ENCODE measurements around the gene RAB27B. TPM values are rescaled to one million over a fixed set of nuclear protein-coding genes. Genes with fewer than 3 reads are reported as not detected.

Gene RAB27B
- total RNA-seq, 1 donor from 2014 or later: 0.44 TPM

DNA sequence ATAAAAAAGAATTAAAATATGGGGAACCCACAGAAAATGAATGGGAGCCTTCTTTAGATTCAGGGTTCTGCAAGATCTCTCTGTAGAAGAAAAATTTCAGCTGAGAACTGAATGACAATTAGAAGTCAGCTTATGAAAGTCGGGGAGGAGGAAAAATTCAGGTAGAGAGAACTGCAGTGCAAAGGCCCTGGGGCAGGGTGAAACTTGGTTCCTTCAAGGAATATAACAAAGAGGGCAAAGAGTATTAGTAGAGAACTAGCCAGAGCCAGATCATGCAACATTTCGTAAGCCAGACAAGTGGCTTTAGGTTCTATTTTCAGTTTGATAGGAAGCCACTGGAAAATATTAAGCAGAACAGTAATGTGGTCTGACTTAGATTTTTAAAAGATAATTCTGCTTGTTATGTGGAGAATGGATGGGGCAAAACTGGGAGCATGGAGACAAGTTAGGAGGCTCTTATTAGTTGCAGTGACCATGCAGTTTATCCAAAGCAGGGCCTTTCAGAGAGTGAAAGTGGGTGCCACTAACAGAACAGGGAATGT, 27.9 kb downstream of the RAB27B start:
- no peak for DNase-seq (ENCODE audit: low read depth, low spot score)
- TF ChIP-seq CTCF (conservative IDR thresholded peaks at IDR 0.05): no peak
- no peak overlapping the region for H3K27ac Mint-ChIP-seq (ENCODE audit: unreplicated experiment)
- H3K4me3 Mint-ChIP-seq: no peak overlapping the region
- H3K27me3 Mint-ChIP-seq (ENCODE audit: low read depth): no peaks in the 10 kb centered on the region
- H3K36me3 Mint-ChIP-seq (ENCODE audit: low read depth): no peaks in the 10 kb centered on the region
- H3K4me1 Mint-ChIP-seq: no peaks in the 10 kb centered on the region
- H3K9me3 Mint-ChIP-seq: peaks cover 3% of the 10 kb centered on the region

DNA sequence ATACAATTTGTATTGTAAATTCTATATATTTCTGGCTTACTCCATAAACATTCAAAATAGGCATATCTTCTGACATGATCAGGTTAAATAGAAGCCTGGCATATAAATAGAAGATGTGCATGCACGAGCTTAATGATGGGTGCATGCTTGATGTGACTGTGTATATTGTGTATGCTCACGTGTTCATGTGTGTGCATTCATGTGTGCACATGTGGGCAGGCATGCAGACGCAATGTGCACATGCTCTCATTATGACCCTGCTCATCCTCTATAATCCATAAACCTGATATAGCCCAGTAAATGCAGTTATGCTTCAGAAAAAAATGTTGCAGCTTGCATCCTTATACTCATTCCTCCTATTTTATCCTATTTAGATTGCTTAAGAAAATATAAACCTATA, 29.2 kb downstream of the RAB27B start:
- no peaks in the 10 kb centered on the region for H3K36me3 Mint-ChIP-seq (ENCODE audit: low read depth)

DNA sequence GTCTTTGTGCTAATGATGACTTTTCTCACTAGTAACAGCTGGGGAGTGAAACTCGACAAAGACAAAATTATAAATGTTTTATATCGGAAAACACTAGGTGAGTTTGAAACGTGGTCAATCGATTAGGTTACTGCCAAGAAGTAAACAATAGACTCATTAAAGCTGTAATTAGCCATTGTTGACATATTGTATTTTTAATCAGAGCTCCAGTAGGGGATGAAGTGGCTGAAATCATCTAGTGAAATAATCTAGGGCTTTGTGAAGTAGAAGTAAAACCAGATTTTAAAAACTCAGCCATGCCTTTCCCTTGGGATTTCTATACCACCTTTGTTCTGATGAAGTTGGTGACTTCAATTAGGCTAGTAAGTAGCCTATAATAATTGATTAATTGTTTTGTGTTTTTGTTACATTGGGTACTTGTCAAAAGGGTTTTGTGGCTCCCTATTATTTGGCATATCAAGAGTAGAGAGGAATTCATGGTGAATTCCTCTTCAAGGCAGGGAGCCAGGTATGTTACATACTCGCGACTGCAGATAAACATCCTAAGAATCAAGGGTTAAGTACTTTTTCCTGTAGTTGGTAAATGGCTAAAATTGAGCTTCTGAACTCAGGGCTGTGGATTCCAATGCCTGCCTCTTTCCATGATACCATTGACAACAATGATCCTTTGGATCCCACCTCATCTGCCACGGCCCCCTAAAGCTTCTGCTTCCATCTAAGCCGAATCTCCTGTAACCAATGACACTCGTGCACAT, 31.6 kb downstream of the RAB27B start:
- Mint-ChIP-seq H3K4me1 (peaks cover 10% of the 10 kb centered on the region), H3K9me3 (no peaks in the 10 kb centered on the region), H3K4me3 (no peak overlapping the region), H3K27me3 (ENCODE audit: low read depth) (no peaks in the 10 kb centered on the region), H3K27ac (ENCODE audit: unreplicated experiment) (no peak overlapping the region), H3K36me3 (ENCODE audit: low read depth) (no peaks in the 10 kb centered on the region)
- TF ChIP-seq CTCF (conservative IDR thresholded peaks at IDR 0.05): no peak
- DNase-seq (ENCODE audit: low read depth, low spot score): no peak

More for the DNA sequence above, 29.2 kb downstream of the RAB27B start:
- Mint-ChIP-seq H3K27ac (ENCODE audit: unreplicated experiment) (no peak overlapping the region), H3K27me3 (ENCODE audit: low read depth) (no peaks in the 10 kb centered on the region), H3K4me1 (peaks cover 10% of the 10 kb centered on the region), H3K9me3 (peaks cover 3% of the 10 kb centered on the region), H3K4me3 (no peak overlapping the region)
- no peak for TF ChIP-seq CTCF (conservative IDR thresholded peaks at IDR 0.05)
- DNase-seq (ENCODE audit: low read depth, low spot score): no peak

- Mint-ChIP-seq H3K36me3 (ENCODE audit: low read depth) (no peaks in the 10 kb centered on the region), H3K9me3 (no peaks in the 10 kb centered on the region), H3K4me3 (no peak overlapping the region), H3K4me1 (peaks cover 10% of the 10 kb centered on the region), H3K27me3 (ENCODE audit: low read depth) (no peaks in the 10 kb centered on the region), H3K27ac (ENCODE audit: unreplicated experiment) (no peak overlapping the region)
- no peak for DNase-seq (ENCODE audit: low read depth, low spot score)
- TF ChIP-seq CTCF (conservative IDR thresholded peaks at IDR 0.05): no peak
Observed at GRCh38 chr18:54860941-54861340, 32.7 kb downstream of the RAB27B start.

DNA sequence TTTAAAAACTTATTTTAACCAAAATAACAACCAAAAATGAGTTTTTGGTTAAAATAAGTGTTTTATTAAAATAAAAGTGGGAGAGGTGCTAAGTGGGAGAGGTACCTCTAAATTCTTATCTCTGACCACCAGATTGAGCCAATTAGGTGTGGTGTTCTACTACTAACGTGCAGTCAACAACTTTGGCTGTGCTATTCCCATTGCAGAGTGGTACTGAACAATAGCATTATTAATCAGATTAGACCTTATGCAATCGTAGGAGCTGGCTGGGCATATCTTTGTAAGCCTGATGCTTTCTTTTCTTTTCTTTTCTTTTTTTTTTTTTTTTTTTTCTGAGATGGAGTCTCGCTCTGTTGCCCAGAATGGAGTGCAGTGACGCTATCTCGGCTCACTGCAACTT, 38.9 kb downstream of the RAB27B start:
- DNase-seq (ENCODE audit: low read depth, low spot score): no peak
- Mint-ChIP-seq H3K9me3 (peaks cover 8% of the 10 kb centered on the region), H3K4me3 (no peak overlapping the region), H3K36me3 (ENCODE audit: low read depth) (no peaks in the 10 kb centered on the region), H3K27ac (ENCODE audit: unreplicated experiment) (no peak overlapping the region), H3K4me1 (peaks cover 1% of the 10 kb centered on the region), H3K27me3 (ENCODE audit: low read depth) (no peaks in the 10 kb centered on the region)
- no peak for TF ChIP-seq CTCF (conservative IDR thresholded peaks at IDR 0.05)

Data from neural crest cell (in vitro differentiated cells).